K562 (cell line): Measurements from ENCODE around the gene MYO1D. TPM values are rescaled to one million over a fixed set of nuclear protein-coding genes. Genes with fewer than 3 reads are reported as not detected.
A peak's percentile ranks its signal among the peaks of the same experiment; 100 is the strongest.

Experiments used
- ATF7 ChIP-seq: fragments of 450-650 bp; IDR thresholded peaks from 2 replicates; pipeline ENCODE4 v1.7.1; 2014; ENCODE audit warnings: mild to moderate bottlenecking, moderate library complexity
- CHAMP1 ChIP-seq: fragments of 450-650 bp; IDR thresholded peaks from 2 replicates; pipeline ENCODE4 v1.6.1; 2016; ENCODE audit warnings: mild to moderate bottlenecking
- E2F3 ChIP-seq: fragments of 250-450 bp; sonication (Bioruptor Pico); IDR thresholded peaks from 2 replicates; pipeline ENCODE4 v1.4.0; 2020; ENCODE audit warnings: mild to moderate bottlenecking
- EP400 ChIP-seq: fragments of 450-650 bp; IDR thresholded peaks from 2 replicates; pipeline ENCODE4 v1.6.1; 2017; ENCODE audit warnings: antibody characterized with exemption, mild to moderate bottlenecking, moderate library complexity
- ESRRA ChIP-seq: fragments of 450-650 bp; IDR thresholded peaks from 2 replicates; pipeline ENCODE4 v1.6.1; 2014; ENCODE audit warnings: low read depth, mild to moderate bottlenecking, moderate library complexity, borderline replicate concordance
- MAZ ChIP-seq, 2 experiments: fragments of 450-650 bp in 1 of 2; sonication (generic) in 1 of 2; formaldehyde crosslinking; IDR thresholded peaks in 1 of 2; conservative IDR thresholded peaks in 1 of 2; 2 replicates each; pipeline versions ENCODE4 v1.4.0 to v1.5.0; 2020; ENCODE audit warnings: mild to moderate bottlenecking in 1 of 2, missing genetic modification reagents in 1 of 2
- MGA ChIP-seq: fragments of 450-650 bp; IDR thresholded peaks from 2 replicates; pipeline ENCODE4 v1.6.1; 2016; ENCODE audit warnings: mild to moderate bottlenecking, moderate library complexity
- MYC ChIP-seq, 2 experiments: fragments of 250-450 bp in 1 of 2; sonication (Bioruptor Pico) in 1 of 2; IDR thresholded peaks; 2 replicates each; pipeline versions ENCODE4 v1.5.1 to v1.6.1; 2012 to 2021; ENCODE audit warnings: low read depth in 2 of 2, borderline replicate concordance in 1 of 2, improper control_type of control experiment in 1 of 2, low read length in 1 of 2, mild to moderate bottlenecking in 1 of 2, moderate library complexity in 1 of 2
- PHF21A ChIP-seq: fragments of 450-650 bp; IDR thresholded peaks from 2 replicates; pipeline ENCODE4 v1.6.1; 2017; ENCODE audit warnings: low read depth, borderline replicate concordance
- POLR2AphosphoS5 ChIP-seq: IDR thresholded peaks from 2 replicates; pipeline ENCODE4 v1.6.1; 2011; ENCODE audit warnings: mild to moderate bottlenecking, low read depth, low read length, moderate library complexity; ENCODE audit not compliant: control insufficient read depth, insufficient read depth
- RBM22 ChIP-seq: fragments of 200-400 bp; formaldehyde crosslinking; IDR thresholded peaks from 2 replicates; pipeline ENCODE4 v1.6.1; 2018; ENCODE audit warnings: low read length, low read depth; ENCODE audit not compliant: poor library complexity, severe bottlenecking
- SRSF3 ChIP-seq: fragments of 200-400 bp; formaldehyde crosslinking; IDR thresholded peaks from 2 replicates; pipeline ENCODE4 v1.6.1; 2016; ENCODE audit warnings: mild to moderate bottlenecking, low read length, moderate library complexity; ENCODE audit not compliant: insufficient read depth
- ZNF764 ChIP-seq: fragments of 250-450 bp; sonication (Bioruptor Pico); IDR thresholded peaks from 2 replicates; pipeline ENCODE4 v1.4.0; 2020; ENCODE audit warnings: low read depth, mild to moderate bottlenecking, moderate library complexity
- polyA plus RNA-seq, 8 experiments: library from polyadenylated mRNA; depleted of rRNA in 4 of 8; stranded (reverse) in 5 of 8; unstranded in 3 of 8; fragments of >200 nt; fragmentation: Nextera tagmentation in 2 of 8; fragmentation: Illumina TruSeq in 1 of 8; extraction: Ambion mirVana in 2 of 8; extraction: Trizol in 1 of 8; gene quantifications; 2 replicates each; pipeline versions ENCODE4 v1.2.1 to v1.2.3, GENCODE V29; 2011 to 2014; ENCODE audit warnings: inconsistent platforms in 1 of 8, missing spikeins in 1 of 8
- total RNA-seq, 7 experiments: library from RNA; depleted of rRNA in 6 of 7; stranded (reverse); fragments of >200 nt in 6 of 7; fragmentation: Illumina TruSeq in 2 of 7; extraction: Trizol in 2 of 7; gene quantifications; 2 replicates each; pipeline versions ENCODE4 v1.2.1 to v1.2.3, GENCODE V29; 2011 to 2021; ENCODE audit warnings: low replicate concordance in 1 of 7

MYO1D gene
- total and polyA plus RNA-seq, 9 of the 15 experiments (the other 6 are each of a cell fraction or from before 2014, with no cell fraction given) = 2.1 to 71.2 (median 45.4) TPM

DNA sequence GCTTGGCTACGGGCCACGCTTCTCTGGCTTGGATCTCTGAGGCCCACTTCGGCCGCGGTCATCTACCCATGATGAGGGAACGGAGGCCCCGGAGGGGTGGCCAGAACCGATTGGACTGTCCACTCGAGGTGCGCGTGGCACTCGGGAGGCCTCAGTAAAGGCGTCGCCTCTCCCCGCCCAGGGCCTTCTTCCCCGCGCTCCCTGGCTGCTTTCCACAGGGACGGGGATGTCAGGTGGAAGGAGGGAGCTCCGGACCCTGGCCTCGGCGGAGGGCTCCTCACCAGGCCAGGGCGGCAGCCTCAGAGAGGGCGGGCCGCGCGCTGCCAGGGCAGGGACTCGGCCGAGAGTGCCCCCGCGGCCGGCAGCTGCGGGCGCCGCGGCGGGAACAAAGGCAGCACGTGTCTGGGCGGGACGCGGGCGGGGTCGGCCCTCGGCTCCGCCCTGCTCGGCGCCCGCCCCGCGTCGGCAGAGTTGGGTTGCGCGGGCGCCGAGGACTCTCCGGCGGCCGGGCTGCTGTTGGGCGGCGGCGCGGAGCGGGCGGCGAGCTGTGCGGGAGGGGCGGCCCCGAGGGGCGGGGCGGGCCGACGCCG, 390.7 kb downstream of the MYO1D start (continued):
- TF ChIP-seq MGA (peak; percentile 71), ESRRA (no peak; the same call in 1 of the 2 replicates), EP400 (peak; percentile 36; the same call in 1 of the 2 replicates), E2F3 (CRISPR knock-in tag) (peak; percentile 67; the same call in 1 of the 2 replicates), POLR2AphosphoS5 (0 out of 2 replicates have a peak, but pooled peaks have one; percentile 26), RBM22 (peak; percentile 36), PHF21A (no peak), MAZ (CRISPR knock-in tag; conservative IDR thresholded peaks at IDR 0.05 in 1 of 2, IDR thresholded peaks at IDR 0.05 in 1 of 2) (no peak), SRSF3 (no peak), MYC (IDR thresholded peaks at IDR 0.05; ENCODE audit: low read depth, low read length) (peak; percentile 86), MYC (CRISPR knock-in tag; IDR thresholded peaks at IDR 0.05; ENCODE audit: borderline replicate concordance, low read depth) (no peak), CHAMP1 (no peak), ZNF764 (CRISPR knock-in tag) (no peak), ATF7 (0 out of 2 replicates have a peak, but pooled peaks have one; percentile 23)
